ENCODE data around the gene TREH. TPM values are rescaled to one million over a fixed set of nuclear protein-coding genes. Genes with fewer than 3 reads are reported as not detected.

The TREH gene
- total RNA-seq, 1 experiment from 2014 or later = not detected

DNA sequence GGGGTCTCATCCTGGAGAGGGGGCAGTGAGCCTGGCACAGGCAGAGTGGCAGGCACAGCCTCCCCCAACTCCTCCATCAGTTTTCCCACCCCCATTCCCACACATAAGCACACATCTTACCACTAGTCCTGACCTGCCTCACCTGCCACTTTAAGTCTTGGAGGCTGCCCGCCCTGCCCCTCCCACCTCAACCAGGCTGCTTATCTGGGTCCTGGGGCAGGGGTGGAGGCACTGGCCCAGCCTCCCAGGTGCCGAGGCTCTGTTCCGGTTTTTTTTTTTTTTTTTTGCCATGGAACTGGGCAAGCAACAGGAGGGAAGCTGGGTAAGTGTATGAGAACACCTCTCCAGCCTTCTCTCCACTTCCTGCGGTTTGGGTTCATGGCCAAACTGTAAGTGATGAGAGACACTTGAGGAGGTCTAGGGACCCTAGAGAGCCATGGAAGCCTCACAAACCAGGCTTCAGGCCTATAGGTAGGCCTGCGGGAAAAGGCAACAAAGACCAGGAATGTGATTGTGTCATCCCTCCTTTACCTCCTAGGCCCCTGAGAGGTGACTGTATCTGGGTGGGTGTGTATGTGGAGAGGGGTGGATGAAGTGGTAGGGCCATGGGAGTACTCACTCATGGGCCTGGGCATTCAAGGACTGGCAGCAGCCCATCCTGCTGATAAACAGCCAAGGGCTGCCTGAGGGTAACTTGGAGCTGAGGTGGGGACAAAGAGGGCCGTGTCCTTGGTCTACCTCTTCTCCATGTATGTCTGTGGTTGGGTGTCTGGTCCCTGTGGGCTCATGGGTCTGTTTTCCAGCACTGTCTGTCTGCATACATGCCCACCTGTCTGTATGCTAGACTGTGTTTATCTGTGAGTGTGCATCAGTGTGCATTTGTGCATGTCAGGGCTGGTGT, 49.4 kb downstream of the TREH start:
- DNase-seq (ENCODE audit: low read depth) = no peak

DNA sequence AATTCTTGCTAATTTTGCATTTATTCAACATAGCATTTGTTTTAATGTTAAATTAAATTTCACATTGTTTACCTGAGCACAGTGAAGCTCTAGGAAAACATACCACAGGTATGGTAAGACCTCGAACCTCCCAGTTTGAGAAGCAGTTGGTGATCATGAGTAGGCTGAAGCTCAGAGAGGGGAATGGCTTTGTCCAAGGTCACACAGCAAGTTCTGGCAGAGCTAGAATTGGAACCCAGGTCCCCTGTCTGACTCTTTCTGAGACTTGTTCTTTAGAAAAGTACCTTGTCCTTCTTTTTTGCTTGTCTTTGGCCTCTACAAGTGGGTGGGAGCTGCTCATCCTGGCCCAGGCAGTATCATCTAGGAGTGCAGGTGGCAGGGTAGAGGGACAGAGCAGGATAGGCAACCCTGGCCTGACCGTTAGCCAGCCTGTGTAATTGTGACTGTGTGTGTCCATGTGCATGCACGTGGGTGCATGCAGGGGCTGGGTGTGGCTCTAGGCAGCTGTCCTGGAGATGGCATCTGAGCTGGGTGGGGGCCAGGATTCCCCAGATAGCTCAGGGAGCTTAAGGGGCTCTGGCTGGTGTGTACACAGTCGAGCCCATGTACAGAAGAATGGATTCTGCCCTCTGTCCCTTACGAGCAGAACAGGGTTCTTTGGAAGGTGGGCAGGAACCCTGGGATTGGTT, 50.4 kb downstream of the TREH start:
- no peak for DNase-seq (ENCODE audit: low read depth)

DNA sequence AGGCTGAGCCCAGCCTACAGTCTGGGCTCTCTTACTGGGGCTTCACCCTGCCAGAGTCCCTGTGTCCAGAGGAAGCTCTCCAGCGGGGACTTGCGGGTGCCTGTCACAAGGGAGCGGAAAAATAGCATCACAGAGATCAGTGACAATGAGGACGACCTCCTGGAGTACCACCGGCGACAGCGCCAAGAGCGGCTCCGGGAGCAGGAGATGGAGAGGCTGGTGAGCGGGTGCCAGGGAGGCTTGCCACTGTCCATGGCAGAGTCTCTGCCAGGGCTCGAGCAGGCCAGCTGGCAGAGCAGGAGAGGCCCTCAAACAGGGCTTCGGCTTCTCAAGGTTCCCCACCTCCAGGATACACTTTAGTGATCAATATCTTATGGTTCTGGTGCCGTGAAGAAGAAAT, 51.0 kb downstream of the TREH start:
- no peak for DNase-seq (ENCODE audit: low read depth)

DNA sequence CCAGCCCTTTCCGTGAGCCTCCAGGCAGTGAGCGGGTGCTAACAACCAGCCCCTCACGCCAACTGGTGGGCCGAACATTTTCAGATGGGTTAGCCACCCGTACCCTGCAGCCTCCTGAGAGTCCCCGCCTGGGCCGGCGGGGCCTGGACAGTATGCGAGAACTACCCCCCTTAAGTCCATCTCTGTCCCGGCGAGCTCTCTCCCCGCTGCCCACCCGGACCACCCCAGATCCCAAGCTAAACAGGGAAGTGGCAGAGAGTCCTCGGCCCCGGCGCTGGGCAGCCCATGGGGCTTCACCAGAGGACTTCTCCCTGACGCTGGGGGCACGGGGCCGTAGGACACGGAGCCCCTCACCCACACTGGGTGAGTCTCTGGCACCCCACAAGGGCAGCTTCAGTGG, 51.4 kb downstream of the TREH start:
- DNase-seq (ENCODE audit: low read depth) = no peak

DNA sequence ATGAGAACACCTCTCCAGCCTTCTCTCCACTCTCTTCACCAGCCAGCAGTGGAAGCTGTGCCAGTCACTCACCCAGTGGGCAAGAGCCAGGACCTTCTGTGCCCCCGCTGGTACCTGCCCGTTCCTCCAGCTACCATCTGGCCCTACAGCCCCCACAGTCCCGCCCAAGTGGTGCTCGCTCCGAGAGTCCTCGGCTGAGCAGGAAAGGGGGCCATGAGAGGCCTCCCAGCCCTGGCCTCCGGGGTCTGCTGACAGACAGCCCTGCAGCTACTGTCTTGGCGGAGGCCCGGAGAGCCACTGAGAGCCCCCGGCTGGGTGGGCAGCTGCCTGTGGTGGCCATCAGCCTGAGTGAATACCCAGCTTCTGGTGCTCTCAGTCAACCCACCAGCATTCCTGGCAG, 51.9 kb downstream of the TREH start:
- DNase-seq (ENCODE audit: low read depth) = no peak

DNA sequence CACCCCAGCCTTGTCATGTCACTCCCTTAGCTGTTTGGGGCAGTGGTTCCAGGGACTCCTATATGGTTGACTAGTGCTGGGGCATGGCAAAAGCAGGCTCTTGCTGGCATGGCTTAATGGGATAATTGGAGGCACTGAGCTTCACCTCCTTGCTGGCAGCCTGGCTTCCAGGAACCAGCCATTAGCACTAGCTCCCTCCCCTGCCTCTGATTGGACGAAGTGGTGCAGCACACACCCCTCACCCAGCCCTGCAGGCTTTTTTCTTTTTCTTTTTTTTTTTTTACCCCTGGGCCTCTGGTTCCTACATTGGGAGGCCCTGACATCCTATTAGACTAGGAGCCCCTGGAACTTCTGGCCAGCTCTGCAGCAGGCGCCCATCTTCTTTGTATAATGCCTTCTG, 53.5 kb downstream of the TREH start:
- DNase-seq (ENCODE audit: low read depth) = peak; percentile 19

DNA sequence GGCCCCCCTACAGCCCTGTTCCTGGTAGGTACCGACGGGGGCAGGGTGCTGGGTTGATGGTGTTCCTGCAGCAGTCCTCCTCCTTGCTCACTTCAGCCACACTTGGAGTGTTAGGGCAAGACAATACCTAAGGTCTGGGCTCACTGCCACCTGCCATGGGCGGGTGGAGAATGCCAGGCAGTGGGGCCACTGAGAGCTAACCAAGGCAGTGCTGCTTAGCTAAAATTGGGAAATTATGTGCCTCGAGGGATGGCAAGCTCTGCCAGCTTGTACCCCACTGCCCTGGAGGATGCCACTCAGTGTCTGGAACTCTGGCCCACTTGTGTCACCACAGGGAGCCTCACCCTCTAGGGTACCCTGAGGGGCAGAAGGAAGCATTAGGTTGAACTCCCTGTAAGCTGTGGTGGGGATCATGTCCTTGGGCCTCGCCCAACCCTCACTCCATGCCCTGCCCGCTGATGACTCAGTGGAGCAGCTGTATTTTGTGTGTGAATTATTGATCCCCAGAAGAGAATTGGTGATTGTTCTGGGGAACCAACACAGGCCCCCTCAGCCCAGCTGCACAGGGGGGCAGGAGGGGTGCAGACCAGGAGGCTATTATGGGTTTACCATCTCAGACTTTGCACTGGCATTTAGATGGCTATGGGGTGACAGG, 54.3 kb downstream of the TREH start:
- no peak for DNase-seq (ENCODE audit: low read depth)

DNA sequence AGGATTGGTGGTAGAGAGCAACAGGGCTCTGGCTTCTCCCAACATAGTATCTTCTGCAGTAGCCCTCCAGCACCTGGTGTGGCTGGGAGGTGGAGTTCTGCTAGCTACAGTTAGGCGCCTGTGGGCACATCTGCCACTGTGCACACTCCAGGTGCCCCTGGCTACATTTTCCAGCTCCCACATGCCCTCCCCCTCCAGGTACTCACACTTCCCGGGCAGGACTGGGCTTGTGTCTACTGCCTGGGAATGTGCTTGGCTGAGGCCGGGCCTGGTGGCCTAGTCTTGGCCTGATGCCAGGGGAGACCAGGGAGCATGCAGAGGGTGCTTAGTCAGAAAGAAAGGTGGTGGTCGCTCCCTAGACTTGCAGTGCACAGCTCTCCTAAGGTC, 56.2 kb downstream of the TREH start:
- peak; percentile 68 for DNase-seq (ENCODE audit: low read depth)

DNA sequence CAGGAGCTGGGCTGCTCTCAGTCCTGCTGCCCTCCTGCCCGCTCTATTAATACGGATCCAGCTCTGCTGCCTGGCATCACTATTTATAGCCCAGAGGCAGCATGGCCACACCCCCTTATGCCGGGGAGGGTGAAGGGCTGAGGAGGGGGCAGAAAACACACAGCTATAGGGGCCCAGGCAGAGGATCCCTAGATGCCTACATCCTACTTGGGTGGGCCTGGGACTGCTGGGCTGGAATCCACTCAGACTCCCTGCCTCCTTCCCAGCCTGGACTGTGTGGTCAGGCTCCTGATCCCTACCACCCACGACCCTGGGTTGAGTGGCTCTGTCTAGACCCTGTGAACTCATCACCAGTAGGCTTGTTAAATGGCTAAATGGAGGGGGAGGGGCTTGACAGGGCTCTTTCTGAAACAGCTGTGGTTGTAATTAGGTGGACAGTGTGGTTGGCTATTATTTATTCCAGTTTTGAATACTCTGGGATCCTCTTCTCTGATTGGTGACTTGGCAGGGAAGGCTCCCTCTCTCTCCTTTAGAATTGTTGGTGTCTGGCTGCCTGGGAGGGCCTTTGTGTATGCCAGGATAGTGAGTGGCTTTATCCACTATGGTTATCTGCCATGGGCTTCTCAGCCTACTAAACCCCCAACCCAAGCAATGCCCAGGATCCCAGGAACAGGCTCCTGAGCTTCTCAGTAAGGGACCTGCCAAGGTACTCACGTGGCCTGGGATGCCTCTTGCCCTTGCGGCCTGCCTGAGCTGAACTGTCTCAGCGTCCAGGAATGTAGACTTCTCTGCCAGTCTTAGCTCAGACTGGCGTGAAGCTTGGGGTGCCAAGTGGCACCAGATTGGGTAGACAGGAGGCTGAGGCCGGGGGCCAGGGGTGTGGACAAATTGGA, 56.8 kb downstream of the TREH start:
- DNase-seq (ENCODE audit: low read depth) = peak; percentile 92

DNA sequence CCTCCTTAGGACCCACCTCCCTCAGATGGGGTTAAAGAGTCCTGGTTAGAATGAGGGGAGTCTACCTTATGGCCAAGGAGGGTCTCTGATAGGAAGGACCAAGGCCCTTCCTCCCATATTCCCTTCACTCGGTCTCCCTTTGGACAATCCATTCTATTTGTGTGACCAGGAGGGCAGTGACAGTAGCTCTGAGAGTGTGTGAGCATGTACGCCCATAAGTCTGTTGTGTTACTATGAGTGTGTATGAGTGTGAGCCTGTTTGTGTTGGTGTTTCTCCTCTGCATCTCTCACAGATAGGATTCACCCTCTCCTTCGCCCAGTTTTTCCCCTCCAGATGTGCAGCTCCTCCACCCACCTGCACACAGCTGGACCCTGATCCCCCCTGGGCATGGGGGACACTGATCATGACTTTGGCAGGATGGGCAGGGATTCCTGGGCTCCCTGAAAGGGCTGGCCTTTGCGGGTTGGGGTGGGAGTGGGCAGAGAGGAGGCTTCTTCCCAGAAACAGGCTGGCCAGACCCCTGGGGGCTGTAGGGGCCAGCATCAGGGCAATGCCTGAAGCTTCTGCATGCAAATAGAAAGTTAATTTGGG, 57.6 kb downstream of the TREH start:
- no peak for DNase-seq (ENCODE audit: low read depth)

DNA sequence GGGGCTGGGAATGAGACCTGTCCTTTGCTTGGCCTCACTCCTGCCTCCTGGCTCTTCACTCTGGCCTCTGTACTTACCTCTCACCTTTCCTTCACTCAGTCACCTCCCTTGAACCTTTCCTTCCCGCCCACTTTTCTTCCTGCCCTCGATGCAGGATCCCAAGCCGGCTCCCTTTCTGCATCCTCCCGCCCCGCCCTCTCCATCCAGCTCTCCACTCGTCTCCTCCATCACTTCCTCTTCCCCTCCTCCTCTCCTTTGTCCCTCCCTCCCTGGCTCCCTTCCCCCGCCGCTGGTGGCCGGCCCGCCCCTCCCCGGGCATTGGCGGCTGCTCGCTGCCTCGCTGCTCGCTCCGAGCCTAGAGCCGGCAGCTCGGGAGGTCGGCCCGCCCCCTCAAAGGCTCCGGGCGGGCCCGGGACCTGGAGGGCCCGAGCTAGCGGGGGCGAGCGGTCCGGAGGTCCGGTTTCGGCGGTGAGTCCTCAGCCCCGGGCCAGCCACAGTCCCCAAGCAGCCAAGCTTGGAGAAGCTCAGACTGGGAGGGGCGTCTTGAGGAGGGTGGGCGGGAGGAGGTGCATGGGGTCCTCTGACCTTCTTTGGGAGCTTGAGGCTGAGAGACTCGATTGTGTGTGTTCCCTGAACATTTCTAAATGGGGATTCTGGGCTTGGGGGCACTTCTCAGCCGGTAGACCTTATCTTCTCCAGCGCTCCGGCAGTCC, 58.2 kb downstream of the TREH start:
- peak; percentile 96 for DNase-seq (ENCODE audit: low read depth)

DNA sequence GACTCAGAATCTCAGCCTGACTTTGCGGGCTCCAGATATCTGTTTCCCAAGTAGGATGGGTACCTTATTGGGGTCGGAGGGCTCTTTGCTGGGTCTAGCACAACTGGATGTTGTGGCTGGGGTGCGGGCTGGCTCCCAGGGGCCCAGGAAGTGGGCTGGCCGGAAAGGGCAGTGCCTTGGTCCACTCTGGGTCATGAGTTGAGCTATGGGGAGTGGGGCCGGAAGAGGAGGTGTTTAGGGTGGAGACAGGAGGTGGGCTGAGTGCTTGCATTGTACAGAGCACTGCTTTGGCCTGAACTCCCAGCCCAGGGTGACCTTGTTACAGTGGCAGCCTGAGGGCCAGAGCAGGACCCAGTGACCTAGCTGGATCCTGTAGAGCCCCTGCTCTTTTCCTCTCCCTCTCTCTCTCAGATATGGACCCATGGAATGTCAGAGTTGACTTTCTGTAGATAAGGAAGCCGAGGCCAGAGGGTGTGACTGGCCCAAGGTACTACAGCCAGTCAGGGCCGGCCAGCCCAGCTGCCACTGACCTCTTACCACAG, 58.9 kb downstream of the TREH start:
- DNase-seq (ENCODE audit: low read depth) = peak; percentile 54

DNA sequence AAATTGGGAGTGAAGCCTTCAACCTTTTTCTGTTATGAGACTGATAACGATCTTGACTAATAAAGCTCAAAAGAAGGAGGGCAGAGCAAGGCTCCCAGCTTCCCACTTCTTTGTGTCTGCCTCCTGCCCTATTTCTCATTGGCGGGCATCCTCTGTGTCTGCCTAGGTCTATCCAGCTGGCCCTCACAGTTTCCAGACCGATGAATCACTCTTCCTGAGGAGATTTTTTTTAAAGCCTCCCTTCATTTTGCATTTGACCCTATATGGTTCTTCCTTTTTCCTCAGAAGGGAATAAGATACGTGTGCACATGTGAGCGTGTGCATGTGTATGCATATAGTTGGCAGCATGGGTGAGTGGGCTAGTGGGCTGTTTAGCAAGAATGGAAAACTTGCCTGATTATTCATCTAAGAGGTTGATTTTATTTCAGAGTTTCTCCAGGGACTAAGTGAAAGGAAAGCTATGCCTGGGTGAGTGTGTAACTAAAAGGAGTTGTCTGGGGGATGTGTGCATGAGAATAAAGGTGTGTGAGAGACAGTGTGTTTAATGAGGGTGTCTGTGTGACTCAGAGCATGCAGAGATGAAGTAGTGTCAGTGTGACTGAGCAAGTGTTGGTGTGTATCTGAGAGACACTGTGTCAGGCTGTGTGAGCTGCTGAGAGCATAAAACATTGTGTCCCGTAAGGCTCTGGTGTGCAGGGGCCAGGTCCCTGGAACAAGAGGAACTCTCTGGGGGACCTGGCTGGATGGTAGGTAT, 59.8 kb downstream of the TREH start:
- DNase-seq (ENCODE audit: low read depth) = peak; percentile 95

DNA sequence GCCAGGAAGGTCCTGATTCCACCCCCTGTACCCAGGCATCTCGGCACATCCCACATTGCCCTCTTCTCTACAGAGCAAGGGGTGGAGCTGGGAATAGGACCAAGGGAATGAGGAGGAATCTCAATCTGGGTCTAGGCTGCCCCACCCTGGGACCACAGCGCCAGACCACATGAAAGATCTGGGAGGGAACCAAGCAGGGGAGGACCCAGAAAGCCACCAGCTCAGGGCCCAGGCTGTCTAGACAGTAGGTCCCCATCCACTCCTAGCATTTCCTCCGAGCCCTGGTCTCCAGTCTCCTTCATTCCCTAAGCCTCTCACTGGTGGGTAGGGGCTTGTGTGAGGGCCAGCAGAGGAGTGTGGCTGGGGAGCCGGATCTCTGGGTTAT, 60.5 kb downstream of the TREH start:
- DNase-seq (ENCODE audit: low read depth) = peak; percentile 91

DNA sequence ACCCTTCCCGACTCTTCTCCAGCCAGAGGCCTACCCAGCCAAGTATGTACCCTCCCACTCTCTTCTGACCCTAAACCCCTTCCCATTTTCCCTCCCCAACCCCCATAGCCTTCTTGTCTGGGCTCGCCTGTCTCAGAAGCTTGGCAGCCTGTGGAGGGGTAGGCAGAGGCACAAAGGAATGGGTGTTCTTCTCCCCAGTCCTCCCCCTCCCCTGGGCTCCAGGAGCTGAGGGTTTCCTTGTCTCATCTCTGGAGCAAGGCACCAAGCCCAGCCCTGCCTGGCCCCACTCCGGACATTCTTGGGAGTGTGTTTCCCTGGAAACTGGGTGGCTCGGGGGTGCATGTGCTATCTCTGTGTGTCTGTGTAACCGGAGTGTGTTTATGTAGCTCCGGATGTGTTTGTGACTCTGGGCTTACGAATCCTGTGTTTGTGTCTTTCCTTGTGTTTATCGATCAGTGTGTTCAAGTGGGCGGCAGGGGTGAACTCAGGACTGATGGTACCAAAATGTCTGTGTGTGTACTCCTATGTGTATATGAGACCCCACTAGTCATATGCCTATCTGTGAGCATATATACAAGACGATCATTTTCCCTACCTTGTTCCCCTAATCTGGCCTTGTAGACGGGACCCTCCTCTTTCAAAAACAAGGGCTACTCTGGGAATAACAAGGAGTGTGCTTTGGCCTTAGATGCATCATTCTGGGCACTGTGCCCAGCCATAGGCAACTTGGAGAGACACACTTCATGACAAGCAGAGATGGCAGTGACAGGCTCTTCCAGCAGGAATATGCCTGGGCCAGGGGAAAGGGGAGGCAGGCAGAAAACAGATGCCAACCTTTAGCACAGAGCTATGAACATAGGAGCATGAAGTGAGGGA, 61.1 kb downstream of the TREH start:
- peak; percentile 43 for DNase-seq (ENCODE audit: low read depth)

DNA sequence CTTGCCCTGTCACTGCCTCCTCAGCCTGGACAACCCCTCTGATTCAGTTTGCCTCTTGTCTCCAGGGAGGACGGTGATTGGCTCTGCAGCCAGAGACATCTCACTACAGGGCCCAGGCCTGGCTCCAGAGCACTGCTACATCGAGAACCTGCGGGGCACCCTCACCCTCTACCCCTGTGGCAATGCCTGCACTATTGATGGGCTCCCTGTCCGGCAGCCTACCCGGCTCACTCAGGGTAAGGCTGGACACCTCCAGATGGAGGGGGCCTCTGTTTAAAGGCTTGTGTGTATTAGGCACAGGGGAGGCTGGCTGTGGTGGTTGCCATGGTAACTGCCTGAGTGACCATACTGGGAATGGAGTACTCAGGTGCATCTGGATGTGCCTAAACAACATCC, 63.5 kb downstream of the TREH start:
- DNase-seq (ENCODE audit: low read depth) = no peak

DNA sequence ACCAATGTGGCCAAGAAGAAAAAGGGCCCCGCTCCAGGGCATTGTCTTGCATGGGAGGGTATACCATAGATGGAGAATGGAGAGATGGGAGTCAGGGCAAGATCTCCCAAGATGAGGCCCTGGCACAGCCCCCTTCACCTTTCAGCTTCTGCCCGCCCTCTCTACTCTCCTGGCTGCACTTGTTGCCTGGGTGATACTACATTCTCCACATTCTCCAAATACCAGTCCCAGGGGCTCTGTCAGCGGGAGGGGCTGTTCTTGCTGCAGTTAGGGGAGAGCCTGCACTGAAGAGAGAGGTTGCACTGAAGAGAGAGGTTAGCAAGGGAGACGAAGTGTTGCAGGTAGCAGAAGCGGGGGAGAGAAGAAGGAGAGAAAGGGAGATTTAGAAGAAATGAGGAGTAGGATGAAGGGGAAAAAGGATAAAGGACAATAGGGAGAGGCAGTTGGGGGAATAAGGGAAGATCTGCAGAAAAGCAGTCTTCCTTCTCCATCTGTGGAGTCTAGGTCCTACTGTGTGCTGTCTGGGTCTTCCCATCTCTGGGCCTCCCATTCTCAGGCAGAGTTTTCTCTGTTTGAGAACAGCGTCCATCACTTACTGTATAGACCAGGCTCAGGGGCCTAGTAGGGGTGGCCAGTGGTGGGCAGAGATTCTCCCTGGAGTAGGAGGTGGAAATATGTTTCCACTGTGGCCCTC, 64.0 kb downstream of the TREH start:
- peak; percentile 26 for DNase-seq (ENCODE audit: low read depth)

DNA sequence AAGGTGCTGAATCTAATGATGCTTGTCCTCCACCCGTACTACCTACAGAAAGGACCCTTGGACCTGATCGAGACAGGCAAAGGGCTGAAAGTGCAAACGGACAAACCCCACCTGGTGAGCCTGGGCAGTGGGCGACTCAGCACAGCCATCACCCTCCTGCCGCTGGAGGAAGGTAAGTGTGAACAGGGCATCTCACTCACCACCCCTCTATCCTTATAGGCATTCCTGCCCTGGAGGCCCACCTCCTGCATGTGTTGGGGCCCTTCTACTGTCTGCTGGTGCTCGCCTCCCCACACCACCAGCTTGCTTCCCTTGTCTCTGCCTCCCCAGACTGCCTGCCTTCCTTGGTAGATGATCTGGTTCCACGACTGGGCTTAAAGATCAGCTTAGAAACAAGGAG, 64.9 kb downstream of the TREH start:
- no peak for DNase-seq (ENCODE audit: low read depth)

Measured in Daoy (cell line).